Activated gamma-delta T cell treated with Interleukin-2 at 50 U/mL for 16 hours (primary cell): ENCODE results near the gene CHRDL1.
"Not testable (repeated sequence)": the region's sequence is repeated elsewhere in the genome, so short reads cannot be mapped to it uniquely, and the experiment has no call there.

Experiments used
- DNase-seq: peaks from one replicate; pipeline ENCODE4 v3.0.0-alpha.2; 2020

CHRDL1 gene, protein sequence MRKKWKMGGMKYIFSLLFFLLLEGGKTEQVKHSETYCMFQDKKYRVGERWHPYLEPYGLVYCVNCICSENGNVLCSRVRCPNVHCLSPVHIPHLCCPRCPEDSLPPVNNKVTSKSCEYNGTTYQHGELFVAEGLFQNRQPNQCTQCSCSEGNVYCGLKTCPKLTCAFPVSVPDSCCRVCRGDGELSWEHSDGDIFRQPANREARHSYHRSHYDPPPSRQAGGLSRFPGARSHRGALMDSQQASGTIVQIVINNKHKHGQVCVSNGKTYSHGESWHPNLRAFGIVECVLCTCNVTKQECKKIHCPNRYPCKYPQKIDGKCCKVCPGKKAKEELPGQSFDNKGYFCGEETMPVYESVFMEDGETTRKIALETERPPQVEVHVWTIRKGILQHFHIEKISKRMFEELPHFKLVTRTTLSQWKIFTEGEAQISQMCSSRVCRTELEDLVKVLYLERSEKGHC

DNA sequence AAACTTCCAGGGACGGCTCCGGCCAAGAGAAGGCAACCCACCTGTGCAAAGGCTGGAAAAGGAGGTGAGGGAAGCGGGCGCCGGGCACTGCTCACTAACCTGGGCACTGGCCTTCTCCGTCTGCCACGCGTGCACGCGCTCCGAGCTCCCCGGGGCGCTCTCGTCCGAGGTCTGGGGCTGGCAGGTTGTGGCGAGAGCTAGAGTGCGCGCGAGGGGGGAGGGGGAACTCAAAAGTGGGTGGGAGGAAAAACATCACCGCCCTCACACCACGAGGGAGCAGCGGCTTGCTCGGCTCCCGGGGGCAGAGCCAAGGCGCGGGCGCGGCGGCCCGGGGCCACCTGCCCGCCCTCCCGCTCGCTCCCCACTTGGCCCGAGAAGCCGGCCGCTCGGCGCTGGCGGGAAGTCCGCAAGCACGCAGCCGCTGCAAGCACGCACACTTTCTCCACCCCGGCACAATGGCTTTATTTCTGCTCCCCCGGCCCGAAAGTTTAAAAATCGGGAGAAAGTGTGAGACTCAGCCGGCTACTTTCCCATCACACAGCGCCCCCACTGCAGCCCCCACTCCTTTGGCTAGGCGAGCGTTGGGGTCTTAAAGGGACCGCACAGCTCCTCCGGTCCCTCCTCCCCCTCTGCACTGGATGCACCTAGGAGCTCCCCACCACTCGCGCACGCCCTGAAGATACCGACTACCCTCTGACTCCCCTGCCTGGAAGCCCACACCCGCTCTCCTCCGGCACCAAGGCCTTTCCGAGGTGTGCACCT is at the start of gene CHRDL1:
Gene CHRDL1, minus strand, starts transcription at position 173 of the 762 bp plus-strand sequence. CDS start 3,636 bp downstream, outside the sequence.
- DNase-seq: no peak

DNA sequence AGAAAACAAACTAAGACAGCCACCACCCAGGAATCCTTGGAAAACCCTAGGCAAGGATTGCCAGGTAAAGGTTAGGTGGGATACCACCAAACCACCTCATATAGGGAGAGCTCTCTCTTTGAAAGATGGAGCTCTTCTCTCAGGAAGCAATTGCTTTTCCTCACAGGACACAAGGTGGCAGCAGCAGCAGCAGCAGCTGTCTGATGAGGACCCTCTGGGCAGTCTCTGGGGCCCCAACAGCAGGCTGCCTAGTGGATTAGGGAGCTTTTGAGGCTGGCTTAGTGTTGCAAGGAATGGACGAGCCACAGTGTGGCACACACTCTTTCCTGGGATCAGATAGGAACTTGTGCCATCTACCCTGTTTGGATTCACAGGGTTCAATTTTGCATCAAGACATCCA is 41.4 kb upstream of the CHRDL1 start:
- no peak for DNase-seq

DNA sequence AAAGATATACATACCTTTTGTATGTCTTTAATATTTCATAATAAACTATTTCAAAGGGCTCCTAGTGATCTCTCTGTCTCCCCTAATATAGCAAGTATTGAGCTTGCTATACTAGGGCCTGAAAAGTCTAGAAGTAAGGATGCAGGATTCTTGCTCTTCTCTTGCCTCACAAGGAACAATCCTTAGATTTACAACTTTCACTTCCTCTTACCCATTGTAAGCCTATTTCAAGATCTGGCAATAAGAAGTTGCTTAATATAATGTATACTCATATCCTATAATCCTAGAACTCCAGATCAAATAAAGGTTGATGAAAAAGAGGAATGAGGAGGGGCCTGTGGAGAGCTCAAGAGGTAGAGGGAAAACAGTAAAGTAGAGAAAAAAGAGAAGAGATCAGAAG is 40.8 kb upstream of the CHRDL1 start:
- no peak for DNase-seq

DNA sequence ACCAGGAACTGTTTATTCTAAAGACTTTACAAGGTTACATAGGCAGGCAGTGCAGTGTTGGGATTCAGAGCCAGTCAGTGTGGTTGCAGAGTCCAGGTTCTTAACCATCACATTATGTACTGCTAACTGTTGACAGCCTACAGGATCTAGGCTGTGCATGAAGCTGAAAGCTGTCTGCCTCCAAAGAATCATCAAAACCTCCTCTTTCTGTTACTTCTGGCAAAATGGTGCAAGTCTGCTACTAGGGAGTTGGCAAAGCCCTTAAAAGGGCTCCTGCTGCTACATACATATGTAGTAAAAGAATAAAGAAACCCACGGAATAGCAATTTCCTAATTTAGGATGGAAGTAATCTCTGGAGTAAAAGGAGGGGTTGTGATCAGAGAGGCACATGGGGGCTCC is 40.4 kb upstream of the CHRDL1 start:
- DNase-seq: no peak

DNA sequence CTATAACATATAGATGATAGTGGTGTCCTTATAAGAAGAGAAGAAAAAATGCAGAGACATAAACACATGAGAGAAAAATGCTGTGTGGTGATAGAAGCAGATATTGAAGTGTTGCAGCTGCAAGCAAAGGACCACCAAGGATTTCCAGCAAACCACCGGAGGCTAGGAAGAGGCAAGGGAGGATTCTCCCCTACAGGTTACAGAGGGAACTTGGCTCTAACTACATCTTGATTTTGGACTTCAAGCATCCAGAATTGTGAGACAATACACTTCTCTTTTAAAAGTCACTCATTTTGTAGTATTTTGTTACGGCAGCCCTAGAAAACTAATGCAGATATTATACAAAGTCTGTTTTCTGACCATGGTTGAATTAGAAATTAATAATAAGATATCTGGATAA is 30.4 kb upstream of the CHRDL1 start:
- DNase-seq: no peak

DNA sequence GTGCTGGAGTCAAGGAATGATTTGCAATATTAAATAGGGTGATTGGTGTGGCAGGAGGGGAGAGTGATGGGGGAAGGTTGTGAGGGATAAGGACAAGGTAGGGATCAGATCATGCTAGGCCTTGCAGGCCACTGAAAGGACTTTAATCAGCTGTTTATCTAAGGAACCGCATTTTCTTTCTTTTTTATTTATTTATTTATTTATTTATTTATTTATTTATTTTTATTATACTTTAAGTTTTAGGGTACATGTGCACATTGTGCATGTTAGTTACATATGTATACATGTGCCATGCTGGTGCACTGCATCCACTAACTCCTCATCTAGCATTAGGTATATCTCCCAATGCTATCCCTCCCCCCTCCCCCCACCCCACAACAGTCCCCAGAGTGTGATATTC is 20.9 kb upstream of the CHRDL1 start:
- not testable (repeated sequence) for DNase-seq

DNA sequence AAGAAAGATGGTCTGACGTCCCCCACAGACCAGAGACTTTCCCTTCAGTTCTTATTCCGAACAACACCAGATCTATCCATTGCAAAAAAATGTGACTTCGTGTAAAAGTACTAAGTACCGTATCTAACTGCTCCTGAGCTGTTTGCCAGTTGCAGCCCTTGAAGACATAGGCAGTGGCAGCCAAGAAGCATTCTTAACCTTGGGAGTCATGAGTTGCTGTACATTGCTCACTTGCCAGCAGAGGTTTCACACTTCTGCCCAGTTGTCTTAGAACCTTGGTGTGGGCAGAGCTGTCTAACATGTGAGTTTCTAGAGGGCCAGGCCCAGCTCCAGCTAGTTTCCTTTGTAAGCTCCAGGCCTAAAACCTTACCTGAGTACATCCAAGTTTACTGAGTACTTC is 10.5 kb upstream of the CHRDL1 start:
- DNase-seq: no peak

DNA sequence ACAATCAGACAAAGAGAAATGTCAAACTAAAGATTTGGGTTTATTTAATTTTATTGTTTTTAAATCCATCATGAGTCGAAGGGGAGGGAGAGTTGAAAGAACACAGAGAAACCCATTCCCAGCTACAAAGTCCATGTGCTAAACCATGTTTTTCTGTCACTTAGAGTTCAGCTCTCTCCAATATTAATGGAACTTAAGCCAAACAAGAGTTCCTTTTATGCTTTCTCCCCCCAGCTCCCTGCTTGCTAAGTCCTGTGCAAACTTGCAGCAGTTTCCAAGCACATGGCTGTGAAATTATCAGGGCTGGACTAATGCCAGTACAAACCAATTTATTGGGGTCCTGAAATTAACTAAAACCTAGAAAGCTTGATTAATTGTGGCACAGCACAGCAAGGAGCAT is 9.7 kb upstream of the CHRDL1 start:
- no peak for DNase-seq

DNA sequence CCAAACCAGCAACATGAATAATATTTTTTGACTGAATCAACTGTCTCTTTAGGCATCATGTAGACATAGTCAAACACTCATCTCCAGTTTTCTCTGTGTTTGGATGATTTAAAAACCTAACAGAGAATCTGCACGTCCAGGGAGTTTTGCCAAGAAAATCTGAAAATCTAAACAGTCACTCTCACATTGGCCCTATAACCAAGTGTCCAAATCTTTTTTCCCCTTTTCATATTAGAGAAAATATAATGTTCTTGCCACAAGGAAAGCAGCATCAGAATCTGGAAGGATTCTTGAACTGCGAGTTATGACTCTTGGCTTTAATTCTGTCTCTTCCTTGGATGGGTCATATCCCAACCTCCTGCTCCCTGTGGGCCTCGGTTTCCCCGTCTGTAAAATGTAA is 8.8 kb upstream of the CHRDL1 start:
- no peak for DNase-seq

DNA sequence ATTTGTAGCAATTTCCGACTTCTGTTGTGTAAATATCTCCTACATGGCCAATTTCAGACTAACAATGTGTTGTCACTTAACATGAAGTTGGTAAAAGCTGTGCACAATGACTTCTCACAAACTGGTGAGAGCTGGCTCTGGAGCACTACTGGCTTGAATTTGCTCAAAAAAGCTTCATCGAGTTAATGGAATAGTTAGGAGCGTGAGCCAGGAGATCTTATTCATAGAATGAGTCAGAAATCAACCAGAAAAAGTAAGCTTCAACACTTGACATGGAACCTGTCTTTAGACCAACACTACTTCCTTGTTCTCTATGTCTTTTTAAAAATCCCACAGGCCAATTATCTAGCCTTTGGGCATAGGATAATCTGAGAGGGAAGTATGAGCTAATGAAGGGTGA is 7.9 kb upstream of the CHRDL1 start:
- DNase-seq: no peak

DNA sequence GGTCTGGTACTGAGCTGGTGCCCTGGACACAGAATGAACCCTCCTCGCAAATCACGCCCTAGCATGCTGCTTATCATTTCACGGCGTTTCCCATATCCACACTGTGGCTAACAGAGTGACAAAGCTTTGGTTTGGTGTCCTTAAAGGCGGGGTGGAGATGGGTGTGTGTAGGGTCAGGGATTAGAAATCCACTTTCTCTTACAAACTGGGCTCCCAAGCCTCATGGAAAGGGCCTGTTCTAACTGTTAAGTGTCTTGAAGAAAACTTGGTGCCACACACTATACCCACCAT is 735 bp upstream of the CHRDL1 start:
- DNase-seq: no peak

DNA sequence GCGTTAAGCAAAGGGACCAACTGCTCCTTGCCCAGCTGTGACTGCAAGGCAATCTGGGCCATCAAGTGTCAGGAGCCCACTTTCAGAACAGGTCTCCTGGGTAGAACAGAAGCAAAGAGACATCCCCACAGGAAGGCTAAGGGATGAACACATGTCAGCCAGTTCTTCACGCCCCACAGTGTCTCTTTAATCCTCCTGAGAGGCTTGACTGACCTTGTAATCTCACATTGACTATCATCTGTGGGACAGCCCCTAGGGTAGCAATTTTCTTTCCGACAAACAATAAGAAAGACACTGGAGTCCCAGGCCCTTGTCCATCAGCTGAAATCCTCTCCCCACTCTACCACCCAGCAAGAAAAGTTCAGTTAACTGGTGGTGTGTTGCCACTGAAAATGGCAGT is 1.0 kb downstream of the CHRDL1 start:
- DNase-seq: no peak

DNA sequence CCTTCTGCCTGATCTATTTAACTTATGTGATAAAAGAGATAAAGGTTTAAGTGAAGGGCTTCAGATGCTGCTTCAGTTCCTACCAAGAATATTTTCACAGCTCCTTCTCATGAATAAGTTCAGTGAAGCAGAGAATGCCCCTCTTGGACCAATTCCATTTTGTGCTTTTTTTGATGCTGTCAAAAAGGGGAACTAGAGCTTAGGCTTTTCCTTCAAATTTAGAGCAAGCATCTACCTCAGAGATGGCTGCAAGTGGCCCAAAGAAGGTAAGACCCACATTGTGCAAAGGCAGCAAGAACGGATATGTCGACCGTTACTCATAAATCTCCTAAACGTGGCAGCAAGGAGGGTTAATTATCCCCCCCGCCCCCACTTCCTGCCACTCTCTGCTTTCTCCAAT is 4.5 kb downstream of the CHRDL1 start:
- DNase-seq: no peak

DNA sequence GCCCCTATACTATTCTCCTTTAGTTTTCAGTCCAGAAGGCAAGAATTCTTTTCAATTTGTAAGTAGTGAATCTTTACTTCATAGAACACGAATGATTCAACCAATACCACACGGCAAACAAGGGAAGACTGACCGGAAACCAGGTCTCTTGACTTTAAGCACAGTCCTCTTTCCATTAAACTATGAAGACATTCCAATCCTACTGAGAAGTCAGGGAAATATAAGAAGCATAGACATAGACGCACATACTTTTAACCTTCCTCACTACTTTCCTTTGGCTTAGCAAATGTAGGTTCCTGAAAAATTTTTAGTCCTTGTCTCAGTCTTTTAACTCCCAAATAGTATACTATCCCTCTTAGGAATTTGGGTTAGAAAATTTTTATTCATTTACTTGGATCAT is 9.1 kb downstream of the CHRDL1 start:
- no peak for DNase-seq

DNA sequence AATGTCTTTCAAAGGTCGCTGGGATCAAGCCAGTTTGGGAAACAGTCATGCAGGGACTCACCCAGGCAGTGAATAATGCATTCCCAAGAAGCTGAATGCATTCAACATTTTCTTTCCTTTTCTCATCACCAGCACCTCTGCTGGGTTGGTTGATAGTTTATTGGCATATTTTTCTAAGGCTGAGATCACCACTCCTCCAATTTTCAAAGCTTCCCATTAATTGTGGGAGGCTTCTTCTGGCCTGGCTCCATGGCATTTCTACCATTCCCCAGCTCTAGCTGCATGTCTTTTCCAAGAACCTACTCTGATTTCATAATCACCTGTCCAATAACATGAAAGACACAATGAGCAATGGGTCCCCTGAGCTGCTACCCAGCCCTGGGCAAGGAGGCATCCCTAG is 35.8 kb downstream of the CHRDL1 start:
- no peak for DNase-seq

DNA sequence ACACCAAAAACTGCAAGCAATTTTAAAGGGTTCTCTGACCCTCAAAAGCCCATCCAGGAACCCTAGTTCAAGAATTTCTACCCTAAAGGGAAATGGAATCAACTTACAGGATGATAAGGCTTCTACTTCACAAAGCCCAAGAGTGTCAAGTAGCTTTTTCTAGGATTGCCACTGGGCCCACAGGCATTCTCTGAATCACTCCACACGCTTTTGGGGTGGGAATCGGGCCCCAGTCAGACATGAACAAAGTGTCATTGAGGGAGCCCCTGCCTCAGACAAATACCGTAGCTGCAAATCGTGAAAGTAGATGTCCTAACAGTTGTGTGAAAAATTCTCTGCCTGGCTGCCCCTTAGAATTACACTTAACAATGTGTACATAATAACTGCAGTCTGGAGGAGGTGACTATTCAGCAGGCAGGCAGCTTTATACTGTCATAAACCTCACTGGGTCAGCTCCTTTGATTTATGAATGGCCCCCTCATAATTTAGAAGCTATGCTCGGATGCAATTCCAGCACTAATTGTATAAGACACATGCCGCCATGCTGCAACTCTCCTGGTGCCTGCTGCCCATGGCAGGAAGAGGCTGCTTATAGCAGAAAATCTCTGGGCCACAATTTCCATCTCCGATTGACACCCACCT is 36.7 kb downstream of the CHRDL1 start:
- no peak for DNase-seq

DNA sequence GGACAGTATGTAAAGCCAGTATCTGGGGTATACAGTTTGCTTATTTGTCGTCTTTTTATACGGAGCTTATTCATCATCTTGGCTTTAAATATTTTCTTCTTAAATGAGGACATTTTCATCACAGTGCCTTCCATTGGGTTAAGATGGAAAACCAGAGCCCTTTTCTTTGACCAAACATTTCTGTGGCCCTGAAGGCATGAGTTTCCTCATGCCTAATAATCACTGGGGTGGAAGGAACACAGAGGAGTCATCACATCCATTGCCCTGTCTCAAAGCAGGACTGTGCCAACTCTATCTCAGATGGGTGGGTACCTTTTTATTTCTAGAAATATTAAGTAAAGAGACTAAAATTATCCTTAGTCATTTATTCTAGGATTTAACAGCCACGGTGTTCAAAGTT is 40.0 kb downstream of the CHRDL1 start:
- DNase-seq: no peak

DNA sequence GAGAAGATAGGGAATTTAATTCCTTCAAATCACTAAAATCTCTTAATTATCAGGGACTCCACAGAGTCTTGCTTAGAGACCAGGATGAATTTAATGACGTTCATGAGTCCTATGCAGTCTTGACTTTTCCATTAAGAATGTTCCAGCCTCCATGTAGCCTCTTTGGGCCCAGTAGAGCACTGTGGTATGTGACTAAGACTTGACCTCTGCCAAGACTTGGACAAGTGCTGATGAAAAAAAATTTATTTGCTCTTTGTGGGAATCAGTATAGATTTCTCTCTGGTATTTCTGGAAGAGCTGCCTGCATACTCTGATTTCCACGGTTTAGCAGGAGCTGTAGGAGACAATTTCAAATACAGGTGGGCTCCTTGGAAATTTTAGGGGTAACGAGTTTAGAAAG is 40.6 kb downstream of the CHRDL1 start:
- DNase-seq: no peak

DNA sequence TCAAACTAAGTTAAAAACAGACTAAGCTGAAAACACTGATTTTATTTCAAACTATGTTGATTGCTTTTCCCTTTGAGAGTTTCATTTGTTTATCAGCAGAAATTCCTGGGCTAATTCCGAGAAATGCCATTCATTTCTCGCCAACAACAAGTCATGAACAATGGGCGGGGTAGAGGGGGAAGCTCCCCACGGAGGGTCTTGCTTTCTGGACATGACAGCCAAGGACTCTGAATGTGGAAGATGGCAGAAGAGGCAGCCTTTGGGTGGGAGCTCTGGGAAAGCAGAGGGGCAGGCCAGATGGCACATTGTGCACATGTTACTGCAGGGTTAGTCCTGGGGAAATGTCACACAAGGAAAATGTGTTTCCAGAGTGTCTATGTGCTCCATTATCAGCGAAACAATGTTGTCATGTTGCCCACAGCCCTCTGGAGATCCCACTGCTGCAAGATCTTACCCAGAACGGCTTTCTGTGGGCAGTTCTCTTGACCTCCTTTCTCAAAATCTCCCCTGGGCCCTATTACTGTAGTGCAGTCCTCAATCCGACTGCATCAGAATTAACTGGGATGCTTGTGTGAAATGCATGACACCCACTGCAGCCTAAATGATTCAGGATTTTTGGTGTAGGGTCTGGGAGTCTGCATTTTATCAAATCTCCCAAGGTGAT is 45.0 kb downstream of the CHRDL1 start:
- no peak for DNase-seq

DNA sequence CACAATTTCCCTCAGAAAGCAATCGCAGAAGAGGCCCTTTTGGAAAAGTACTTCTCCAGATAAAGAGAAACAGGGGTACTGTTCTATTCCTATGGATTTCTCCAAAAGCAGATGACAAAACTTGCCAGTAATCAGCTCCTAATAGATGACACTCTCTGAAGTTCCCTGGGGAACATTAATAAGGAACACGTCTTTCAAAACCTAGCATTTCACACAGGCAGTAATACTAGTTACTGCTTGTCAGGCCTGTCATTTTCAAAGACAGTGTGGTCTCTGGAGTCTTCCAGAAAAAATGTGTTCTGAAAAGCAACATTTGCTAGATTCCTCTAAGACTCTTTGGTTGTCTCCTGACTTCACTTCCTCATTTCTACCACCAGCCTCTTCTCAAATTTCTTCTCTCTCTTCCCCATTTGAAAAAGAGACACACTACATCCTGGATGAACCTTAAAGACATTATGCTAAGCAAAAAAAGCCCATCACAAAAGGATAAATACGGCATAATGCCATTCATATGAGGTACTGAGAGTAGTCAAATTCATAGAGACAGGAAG is 47.3 kb downstream of the CHRDL1 start:
- no peak for DNase-seq

DNA sequence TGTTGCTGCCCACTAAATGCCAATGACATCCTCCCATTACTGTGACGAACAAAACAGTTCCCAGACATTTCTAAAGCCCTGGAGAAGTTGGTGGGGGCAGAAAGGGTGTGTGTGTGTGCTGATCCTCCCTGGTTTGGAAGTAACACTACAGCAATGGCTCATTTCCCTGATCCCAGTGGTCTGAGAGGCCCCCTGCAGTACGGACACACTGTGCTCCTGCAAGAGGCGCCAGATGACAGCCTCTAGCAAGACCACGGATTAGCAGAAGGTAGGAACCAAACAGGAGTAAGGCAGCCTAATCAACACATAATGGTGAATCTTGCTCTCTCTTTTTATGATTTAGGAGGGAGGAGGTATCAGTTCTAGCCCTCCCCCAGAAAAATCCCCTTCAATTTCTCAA is 49.6 kb downstream of the CHRDL1 start:
- no peak for DNase-seq

DNA sequence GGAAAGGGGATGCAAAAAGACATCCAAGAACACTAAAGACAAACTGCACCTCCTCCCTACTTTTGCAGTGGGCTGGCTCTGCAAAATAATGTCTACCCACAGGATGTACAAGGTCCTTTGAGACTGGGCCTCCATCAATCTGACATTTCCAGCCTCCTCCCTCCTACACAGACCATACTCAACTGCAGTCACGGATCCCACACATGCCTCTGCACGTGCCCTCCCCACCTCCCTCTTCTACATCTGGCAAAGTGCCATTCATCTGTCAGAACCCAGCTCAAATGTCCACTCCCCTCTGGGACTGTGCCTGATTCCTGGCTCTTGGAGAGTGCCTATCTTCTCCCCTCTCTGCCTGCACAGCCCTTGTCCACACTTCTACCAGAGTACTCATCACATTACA is 50.3 kb downstream of the CHRDL1 start:
- no peak for DNase-seq

DNA sequence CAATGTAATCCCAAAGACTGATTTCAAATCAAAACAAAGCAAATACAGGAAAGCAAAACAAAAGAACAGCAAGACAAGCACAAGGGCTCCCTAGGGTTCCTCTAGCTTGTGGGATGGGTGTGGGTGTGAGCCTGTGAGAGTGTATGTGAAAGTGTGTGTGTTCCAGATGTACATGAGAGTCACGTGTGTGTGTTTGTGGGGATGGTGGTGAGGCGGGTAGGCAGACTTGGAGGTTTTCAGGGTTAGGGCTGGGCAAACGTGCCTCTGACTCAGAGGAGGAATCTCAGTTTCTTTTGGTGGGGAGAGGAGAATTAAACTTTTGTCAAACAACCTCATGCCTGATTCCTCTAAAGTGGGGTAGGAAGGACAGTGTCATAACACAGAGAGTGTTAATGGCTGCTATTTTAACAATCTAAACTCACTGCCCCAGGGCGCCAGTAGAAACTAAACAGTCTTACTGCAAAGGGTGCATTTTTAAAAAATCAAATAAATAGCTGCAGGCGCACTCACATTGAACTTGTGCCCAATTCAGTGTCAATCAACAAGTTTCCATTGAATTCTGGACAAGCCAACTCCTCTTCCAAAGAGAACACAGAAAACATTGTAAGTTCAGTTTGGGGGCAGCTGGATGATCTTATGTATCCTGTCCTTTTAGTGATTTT is 51.8 kb downstream of the CHRDL1 start:
- no peak for DNase-seq
